ENCODE data around the gene FNTB. TPM values are rescaled to one million over a fixed set of nuclear protein-coding genes. Genes with fewer than 3 reads are reported as not detected.

Gene FNTB
- total RNA-seq, 1 donor = 12.1 TPM

- no peak for TF ChIP-seq CTCF (IDR thresholded peaks at IDR 0.05; ENCODE audit: insufficient read depth, low read depth, low read length)
These were observed 23.7 kb downstream of the FNTB start for GRCh38 chr14:65010211-65010931.

GRCh38 chr14:65011538-65011937 lies 24.8 kb downstream of the FNTB start:
- no peak for TF ChIP-seq CTCF (IDR thresholded peaks at IDR 0.05; ENCODE audit: insufficient read depth, low read depth, low read length)
- no peak overlapping the region for H3K4me3 ChIP-seq (ENCODE audit: low read depth, low read length)
- DNase-seq (ENCODE audit: low read depth) = no peak

More at GRCh38 chr14:65010211-65010931, 23.7 kb downstream of the FNTB start:
- no peak overlapping the region for H3K4me3 ChIP-seq (ENCODE audit: low read depth, low read length)
- no peak for DNase-seq (ENCODE audit: low read depth)

GRCh38 chr14:65012353-65012752 lies 25.7 kb downstream of the FNTB start:
- no peak for TF ChIP-seq CTCF (IDR thresholded peaks at IDR 0.05; ENCODE audit: insufficient read depth, low read depth, low read length)
- DNase-seq (ENCODE audit: low read depth) = no peak
- no peak overlapping the region for H3K4me3 ChIP-seq (ENCODE audit: low read depth, low read length)

- no peak for DNase-seq (ENCODE audit: low read depth)
- no peak for TF ChIP-seq CTCF (IDR thresholded peaks at IDR 0.05; ENCODE audit: insufficient read depth, low read depth, low read length)
- H3K4me3 ChIP-seq (ENCODE audit: low read depth, low read length) = no peak overlapping the region
These were observed 28.7 kb downstream of the FNTB start for GRCh38 chr14:65015391-65015790.

GRCh38 chr14:65016471-65016870 lies 29.8 kb downstream of the FNTB start:
- no peak overlapping the region for H3K4me3 ChIP-seq (ENCODE audit: low read depth, low read length)
- DNase-seq (ENCODE audit: low read depth) = no peak
- no peak for TF ChIP-seq CTCF (IDR thresholded peaks at IDR 0.05; ENCODE audit: insufficient read depth, low read depth, low read length)

GRCh38 chr14:65019944-65020566 lies 33.4 kb downstream of the FNTB start:
- H3K4me3 ChIP-seq (ENCODE audit: low read depth, low read length) = no peak overlapping the region
- peak; percentile 74 for TF ChIP-seq CTCF (IDR thresholded peaks at IDR 0.05; ENCODE audit: insufficient read depth, low read depth, low read length)
- peak; percentile 78 for DNase-seq (ENCODE audit: low read depth)

Measured in fibroblast of villous mesenchyme (primary cell).